ENCODE data around the gene SNAPC3.

The SNAPC3 gene

DNA sequence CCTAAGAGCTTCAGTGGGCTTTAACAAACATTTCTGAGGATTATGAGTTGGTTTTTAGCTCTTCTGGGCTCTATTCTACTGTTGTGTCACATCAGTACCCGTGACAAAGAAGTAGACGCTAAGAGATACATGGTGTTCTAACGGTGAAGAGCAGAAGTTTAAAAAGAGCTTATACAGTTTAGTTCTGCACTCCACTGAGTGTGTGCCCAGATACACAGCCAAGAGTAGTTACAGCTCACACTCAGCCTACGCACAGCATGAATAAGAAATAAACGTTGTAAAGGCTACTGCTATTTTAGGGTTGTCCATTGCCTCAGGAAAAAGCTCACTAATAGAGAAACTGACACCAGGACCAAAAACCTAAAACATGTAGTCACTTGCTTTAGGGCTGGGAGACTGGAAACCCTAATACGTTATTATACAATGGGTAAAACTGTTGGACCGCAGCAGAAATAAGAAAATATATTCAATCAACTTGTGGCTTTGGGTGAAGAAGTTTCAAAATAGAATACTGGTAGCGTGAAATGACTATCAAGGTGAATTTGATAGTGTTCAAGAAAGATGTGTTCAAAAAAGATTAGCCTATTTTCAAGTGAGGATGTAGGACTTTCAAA lies 53.4 kb downstream of the SNAPC3 start:
- Histone ChIP-seq H3K9me2 (ENCODE audit: low read depth, low read length) (peaks cover 6% of the 10 kb centered on the region; the same call in 1 of the 2 replicates), H3K79me2 (ENCODE audit: insufficient read depth, low read length) (peaks cover 3% of the 10 kb centered on the region; the same call in 1 of the 2 replicates)

DNA sequence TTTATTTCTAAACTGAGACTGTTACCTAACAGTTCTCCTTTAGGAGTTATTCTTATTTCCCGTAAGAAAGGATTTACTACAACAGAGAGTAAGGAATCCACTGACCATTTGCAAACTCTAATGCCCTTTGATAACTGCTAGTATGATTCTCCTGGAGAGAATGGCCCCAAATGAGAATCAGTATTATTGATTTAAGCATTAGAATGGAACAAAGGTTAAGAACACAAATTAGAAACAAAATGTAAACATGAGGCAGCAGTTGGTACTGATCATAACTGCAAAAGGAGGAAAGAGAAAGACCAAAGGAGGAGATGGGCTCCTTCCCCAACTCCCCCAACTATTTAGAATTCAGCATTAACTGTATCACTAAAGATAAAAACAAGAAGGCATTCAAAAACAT lies 57.4 kb downstream of the SNAPC3 start:
- Histone ChIP-seq H3F3A (ENCODE audit: insufficient read depth, low read length) (no peaks in the 10 kb centered on the region), H3K27ac (ENCODE audit: low read depth, low read length, poor library complexity, severe bottlenecking) (no peak overlapping the region), H3K9me3 (ENCODE audit: low read length) (no peaks in the 10 kb centered on the region), H3K9me2 (ENCODE audit: low read depth, low read length) (peaks cover 6% of the 10 kb centered on the region; the same call in 1 of the 2 replicates), H3K27me3 (ENCODE audit: insufficient read depth, low read length) (no peaks in the 10 kb centered on the region), H3K4me1 (ENCODE audit: insufficient read depth, low read length, severe bottlenecking) (no peaks in the 10 kb centered on the region), H2AFZ (ENCODE audit: low read length) (no peak overlapping the region), H4K20me1 (ENCODE audit: insufficient read depth, low read length) (no peaks in the 10 kb centered on the region), H3K4me3 (ENCODE audit: low read depth, low read length, poor library complexity, severe bottlenecking) (no peak overlapping the region), H3K4me2 (ENCODE audit: low read length) (no peak overlapping the region), H3K36me3 (ENCODE audit: insufficient read depth, low read length) (peaks cover 84% of the 10 kb centered on the region), H3K79me2 (ENCODE audit: insufficient read depth, low read length) (peaks cover 3% of the 10 kb centered on the region; the same call in 1 of the 2 replicates), H3K9ac (ENCODE audit: low read length) (no peak overlapping the region)
- no peak for TF ChIP-seq EZH2 (IDR thresholded peaks at IDR 0.05; ENCODE audit: borderline replicate concordance, low read length)
- TF ChIP-seq, protein P1, sequence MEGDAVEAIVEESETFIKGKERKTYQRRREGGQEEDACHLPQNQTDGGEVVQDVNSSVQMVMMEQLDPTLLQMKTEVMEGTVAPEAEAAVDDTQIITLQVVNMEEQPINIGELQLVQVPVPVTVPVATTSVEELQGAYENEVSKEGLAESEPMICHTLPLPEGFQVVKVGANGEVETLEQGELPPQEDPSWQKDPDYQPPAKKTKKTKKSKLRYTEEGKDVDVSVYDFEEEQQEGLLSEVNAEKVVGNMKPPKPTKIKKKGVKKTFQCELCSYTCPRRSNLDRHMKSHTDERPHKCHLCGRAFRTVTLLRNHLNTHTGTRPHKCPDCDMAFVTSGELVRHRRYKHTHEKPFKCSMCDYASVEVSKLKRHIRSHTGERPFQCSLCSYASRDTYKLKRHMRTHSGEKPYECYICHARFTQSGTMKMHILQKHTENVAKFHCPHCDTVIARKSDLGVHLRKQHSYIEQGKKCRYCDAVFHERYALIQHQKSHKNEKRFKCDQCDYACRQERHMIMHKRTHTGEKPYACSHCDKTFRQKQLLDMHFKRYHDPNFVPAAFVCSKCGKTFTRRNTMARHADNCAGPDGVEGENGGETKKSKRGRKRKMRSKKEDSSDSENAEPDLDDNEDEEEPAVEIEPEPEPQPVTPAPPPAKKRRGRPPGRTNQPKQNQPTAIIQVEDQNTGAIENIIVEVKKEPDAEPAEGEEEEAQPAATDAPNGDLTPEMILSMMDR (IDR thresholded peaks at IDR 0.05; ENCODE audit: low read length), result no peak

More for the DNA sequence above, 53.4 kb downstream of the SNAPC3 start:
- no peaks in the 10 kb centered on the region for H3K4me1 ChIP-seq (ENCODE audit: insufficient read depth, low read length, severe bottlenecking)
- H3F3A ChIP-seq (ENCODE audit: insufficient read depth, low read length), result 0 out of 2 replicates have a peak, but pooled peaks cover 4% of the 10 kb centered on the region
- H2AFZ ChIP-seq (ENCODE audit: low read length), result no peak overlapping the region
- no peak overlapping the region for H3K4me2 ChIP-seq (ENCODE audit: low read length)
- H3K9ac ChIP-seq (ENCODE audit: low read length), result no peak overlapping the region
- no peaks in the 10 kb centered on the region for H3K27me3 ChIP-seq (ENCODE audit: insufficient read depth, low read length)
- H3K36me3 ChIP-seq (ENCODE audit: insufficient read depth, low read length), result peaks cover 88% of the 10 kb centered on the region
- H3K27ac ChIP-seq (ENCODE audit: low read depth, low read length, poor library complexity, severe bottlenecking), result no peak overlapping the region
- TF ChIP-seq, protein P1 (IDR thresholded peaks at IDR 0.05; ENCODE audit: low read length), result no peak
- TF ChIP-seq EZH2 (IDR thresholded peaks at IDR 0.05; ENCODE audit: borderline replicate concordance, low read length), result no peak
- no peak overlapping the region for H3K4me3 ChIP-seq (ENCODE audit: low read depth, low read length, poor library complexity, severe bottlenecking)
- no peaks in the 10 kb centered on the region; the same call in 1 of the 2 replicates for H4K20me1 ChIP-seq (ENCODE audit: insufficient read depth, low read length)
- H3K9me3 ChIP-seq (ENCODE audit: low read length), result no peaks in the 10 kb centered on the region

DNA sequence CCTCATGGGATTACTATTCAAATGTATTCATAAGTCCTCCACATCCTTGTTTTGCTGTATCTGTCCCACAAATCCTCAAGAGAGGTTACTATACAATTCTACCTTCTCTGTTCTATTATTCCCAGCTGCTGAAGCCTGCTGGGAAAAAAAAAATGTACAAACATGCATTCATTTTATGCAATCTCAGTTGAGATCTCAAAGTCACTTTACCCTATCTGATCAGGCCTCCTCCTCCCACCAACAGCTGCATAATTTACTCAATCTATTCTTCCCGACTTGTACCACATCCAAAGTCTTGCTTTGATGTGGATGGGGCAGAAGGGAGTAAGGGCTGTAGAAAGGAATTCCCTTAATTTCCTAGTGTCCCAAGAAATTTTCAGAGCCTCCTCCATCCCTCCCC lies 59.5 kb downstream of the SNAPC3 start:
- H3K9me2 ChIP-seq (ENCODE audit: low read depth, low read length), result peaks cover 6% of the 10 kb centered on the region; the same call in 1 of the 2 replicates
- no peaks in the 10 kb centered on the region for H3K4me1 ChIP-seq (ENCODE audit: insufficient read depth, low read length, severe bottlenecking)
- no peak overlapping the region for H3K27ac ChIP-seq (ENCODE audit: low read depth, low read length, poor library complexity, severe bottlenecking)
- no peak overlapping the region for H3K4me2 ChIP-seq (ENCODE audit: low read length)
- no peaks in the 10 kb centered on the region for H3K9me3 ChIP-seq (ENCODE audit: low read length)
- peaks cover 3% of the 10 kb centered on the region; the same call in 1 of the 2 replicates for H3K79me2 ChIP-seq (ENCODE audit: insufficient read depth, low read length)
- no peak overlapping the region for H3K9ac ChIP-seq (ENCODE audit: low read length)
- H4K20me1 ChIP-seq (ENCODE audit: insufficient read depth, low read length), result no peaks in the 10 kb centered on the region
- H3K27me3 ChIP-seq (ENCODE audit: insufficient read depth, low read length), result no peaks in the 10 kb centered on the region
- no peak overlapping the region for H3K4me3 ChIP-seq (ENCODE audit: low read depth, low read length, poor library complexity, severe bottlenecking)
- H3K36me3 ChIP-seq (ENCODE audit: insufficient read depth, low read length), result peaks cover 79% of the 10 kb centered on the region
- peaks cover 5% of the 10 kb centered on the region; the same call in 1 of the 2 replicates for H3F3A ChIP-seq (ENCODE audit: insufficient read depth, low read length)
- H2AFZ ChIP-seq (ENCODE audit: low read length), result no peak overlapping the region
- TF ChIP-seq, protein P1 (IDR thresholded peaks at IDR 0.05; ENCODE audit: low read length), result no peak
- TF ChIP-seq EZH2 (IDR thresholded peaks at IDR 0.05; ENCODE audit: borderline replicate concordance, low read length), result no peak

Data from OCI-LY1 (cell line).